ENCODE results near the gene DNAJB5. TPM values are rescaled to one million over a fixed set of nuclear protein-coding genes. Genes with fewer than 3 reads are reported as not detected.

DNAJB5 gene
- total and polyA plus RNA-seq, 9 of the 15 experiments (the other 6 are each of a cell fraction or from before 2014, with no cell fraction given), result 0.15 to 7.4 (median 3.7) TPM

- TF ChIP-seq HNRNPLL (IDR thresholded peaks at IDR 0.05; ENCODE audit: low read depth, low read length, poor library complexity, severe bottlenecking), result peak; percentile 64
- peak; percentile 69; the same call in 1 of the 2 replicates for TF ChIP-seq PATZ1 (CRISPR knock-in tag; IDR thresholded peaks at IDR 0.05; ENCODE audit: borderline replicate concordance)
- peak; percentile 31; the same call in 1 of the 2 replicates for TF ChIP-seq SMAD4 (CRISPR knock-in tag; conservative IDR thresholded peaks at IDR 0.05)
- peak; percentile 78 for TF ChIP-seq MEIS2 (IDR thresholded peaks at IDR 0.05; ENCODE audit: partially characterized antibody)
- TF ChIP-seq PCBP1 (IDR thresholded peaks at IDR 0.05; ENCODE audit: low read depth, low read length, poor library complexity, severe bottlenecking), result peak; percentile 36
- TF ChIP-seq RBFOX2 (IDR thresholded peaks at IDR 0.05; ENCODE audit: low read depth, low read length), result peak; percentile 62
- TF ChIP-seq SAP30 (IDR thresholded peaks at IDR 0.05; ENCODE audit: borderline replicate concordance, insufficient read depth, low read depth, low read length, poor library complexity, severe bottlenecking), result no peak
- peak; percentile 72 for TF ChIP-seq POLR2G (IDR thresholded peaks at IDR 0.05; ENCODE audit: low read depth, low read length)
- 0 out of 2 replicates have a peak, but pooled peaks have one; percentile 52 for TF ChIP-seq ZBTB5 (IDR thresholded peaks at IDR 0.05)
- peak; percentile 44 for TF ChIP-seq VEZF1 (CRISPR knock-in tag; IDR thresholded peaks at IDR 0.05)
- no peak for TF ChIP-seq SMARCC2 (IDR thresholded peaks at IDR 0.05; ENCODE audit: low read depth)
- peak in 1 of 2 experiments; percentile 74; a peak in 1 of 4 replicates for TF ChIP-seq MLLT1 (IDR thresholded peaks at IDR 0.05)
- TF ChIP-seq MEF2A (IDR thresholded peaks at IDR 0.05; ENCODE audit: control insufficient read depth, low read depth, low read length), result no peak
- TF ChIP-seq ASH1L (IDR thresholded peaks at IDR 0.05; ENCODE audit: borderline replicate concordance, low read depth, partially characterized antibody), result peak; percentile 92
Observed at GRCh38 chr9:34989003-34989945, at the start of gene DNAJB5 (continued).
